Thyroid gland (tissue), 4 donors: ENCODE measurements around the gene ENOX1. TPM values are rescaled to one million over a fixed set of nuclear protein-coding genes. Genes with fewer than 3 reads are reported as not detected.

Source experiments
- DNase-seq, 2 donors: peaks; one replicate each; pipeline ENCODE4 v3.0.0-alpha.2; 2019
- H3K27ac ChIP-seq, 3 donors: fragments of 200-600 bp; sonication (generic); 1 replicate in 2 of 3; 2 replicates in 1 of 3; pipeline ENCODE4 v1.5.1; 2016 to 2019; ENCODE audit warnings: mild to moderate bottlenecking in 1 of 3, moderate library complexity in 1 of 3
- H3K27me3 ChIP-seq: fragments of 200-600 bp; sonication (generic); one replicate; pipeline ENCODE4 v1.5.1; 2019
- H3K36me3 ChIP-seq, 2 donors: fragments of 200-600 bp; sonication (generic); one replicate each; pipeline ENCODE4 v1.5.1; 2016 to 2019
- H3K4me1 ChIP-seq, 2 donors: fragments of 200-600 bp; sonication (generic); one replicate each; pipeline ENCODE4 v1.5.1; 2017 to 2019
- H3K4me3 ChIP-seq, 3 donors: fragments of 200-600 bp; sonication (generic); replicated peaks in 1 of 3; 1 replicate in 2 of 3; 2 replicates in 1 of 3; pipeline ENCODE4 v1.5.1; 2016; ENCODE audit warnings: mild to moderate bottlenecking in 1 of 3
- H3K9me3 ChIP-seq: fragments of 200-600 bp; sonication (generic); one replicate; pipeline ENCODE4 v1.5.1; 2017
- CTCF ChIP-seq, 6 experiments: fragments of 200-600 bp in 3 of 6; fragments of 450-650 bp in 3 of 6; sonication (generic) in 3 of 6; IDR thresholded peaks; one replicate each; pipeline ENCODE4 v1.5.1; 2016 to 2019; ENCODE audit warnings: antibody characterized with exemption in 6 of 6, mild to moderate bottlenecking in 2 of 6, inconsistent platforms in 1 of 6, moderate library complexity in 1 of 6
- POLR2A ChIP-seq, 2 donors: fragments of 450-650 bp; IDR thresholded peaks; one replicate each; pipeline ENCODE4 v1.6.1; 2017; ENCODE audit warnings: antibody characterized with exemption in 2 of 2, mild to moderate bottlenecking in 2 of 2, moderate library complexity in 1 of 2
- WGBS, 2 donors: methylation state at CpG; one replicate each; pipeline ENCODE4 v1.1.5; 2017; 5-methylcytosine and 5-hydroxymethylcytosine counted together
- intact Hi-C: fragments of 100-400 bp; cut with DNase I; formaldehyde crosslinking; loops from one replicate; pipeline ENCODE4 v1.15.1; 2023
- total RNA-seq, 4 donors: library from RNA; depleted of rRNA; stranded (reverse); fragments of >200 nt; gene quantifications; one replicate each; pipeline ENCODE4 v1.2.3, GENCODE V29; 2016

Gene ENOX1
- total RNA-seq, 4 donors from 2014 or later = 0.13 to 1.8 (median 0.31) TPM

GRCh38 chr13:43414111-43414510 is 372.7 kb downstream of the ENOX1 start:
- no peak overlapping the region for H3K27ac ChIP-seq
- no peaks in the 10 kb centered on the region for H3K27me3 ChIP-seq
- TF ChIP-seq POLR2A (IDR thresholded peaks at IDR 0.05) (no peak), CTCF (IDR thresholded peaks at IDR 0.05) (no peak)
- no peaks in the 10 kb centered on the region for H3K4me1 ChIP-seq
- intact Hi-C loops = no loop called here
- no peak for DNase-seq
- no peaks in the 10 kb centered on the region for H3K9me3 ChIP-seq
- no peaks in the 10 kb centered on the region for H3K36me3 ChIP-seq
- no peak overlapping the region for H3K4me3 ChIP-seq

- 87 to 91% methylated on average over 9 of the region's 9 CpGs for WGBS, 2 donors
- no peak overlapping the region for H3K4me3 ChIP-seq
- H3K9me3 ChIP-seq = no peaks in the 10 kb centered on the region
- H3K27me3 ChIP-seq = no peaks in the 10 kb centered on the region
- DNase-seq = no peak
- H3K4me1 ChIP-seq = no peaks in the 10 kb centered on the region
- no peak for TF ChIP-seq CTCF (IDR thresholded peaks at IDR 0.05)
- TF ChIP-seq POLR2A (IDR thresholded peaks at IDR 0.05) = no peak
- intact Hi-C loops = no loop called here
- H3K36me3 ChIP-seq = no peaks in the 10 kb centered on the region
- H3K27ac ChIP-seq = no peak overlapping the region
These were observed 375.0 kb downstream of the ENOX1 start for GRCh38 chr13:43411741-43412140.

- H3K27ac ChIP-seq = no peak overlapping the region
- WGBS, 2 donors = 74 to 81% methylated on average over 2 of the region's 2 CpGs
These were observed 375.6 kb downstream of the ENOX1 start for GRCh38 chr13:43411211-43411610.

GRCh38 chr13:43408274-43408673 is 378.5 kb downstream of the ENOX1 start:
- intact Hi-C loops = no loop called here
- Histone ChIP-seq H3K36me3 (no peaks in the 10 kb centered on the region), H3K27ac (no peak overlapping the region), H3K9me3 (no peaks in the 10 kb centered on the region), H3K27me3 (no peaks in the 10 kb centered on the region), H3K4me1 (no peaks in the 10 kb centered on the region), H3K4me3 (no peak overlapping the region)
- 87 to 92% methylated on average over 3 of the region's 3 CpGs for WGBS, 2 donors
- TF ChIP-seq POLR2A (IDR thresholded peaks at IDR 0.05) (no peak), CTCF (IDR thresholded peaks at IDR 0.05) (no peak)
- no peak for DNase-seq

More at GRCh38 chr13:43411211-43411610, 375.6 kb downstream of the ENOX1 start:
- intact Hi-C loops = no loop called here
- Histone ChIP-seq H3K4me1 (no peaks in the 10 kb centered on the region), H3K9me3 (no peaks in the 10 kb centered on the region), H3K27me3 (no peaks in the 10 kb centered on the region), H3K36me3 (no peaks in the 10 kb centered on the region), H3K4me3 (no peak overlapping the region)
- DNase-seq = no peak
- no peak for TF ChIP-seq CTCF (IDR thresholded peaks at IDR 0.05)
- TF ChIP-seq POLR2A (IDR thresholded peaks at IDR 0.05) = no peak

GRCh38 chr13:43407023-43407581 is 379.7 kb downstream of the ENOX1 start:
- Histone ChIP-seq H3K9me3 (no peaks in the 10 kb centered on the region), H3K27me3 (no peaks in the 10 kb centered on the region), H3K36me3 (no peaks in the 10 kb centered on the region), H3K4me3 (no peak overlapping the region), H3K4me1 (no peaks in the 10 kb centered on the region), H3K27ac (no peak overlapping the region)
- intact Hi-C loops = no loop called here
- DNase-seq = no peak
- TF ChIP-seq POLR2A (IDR thresholded peaks at IDR 0.05) (no peak), CTCF (IDR thresholded peaks at IDR 0.05) (no peak)
- WGBS, 2 donors = 91 to 95% methylated on average over 5 of the region's 5 CpGs
